B cell (primary cell): Measurements from ENCODE around the gene SAMD5. TPM values are rescaled to one million over a fixed set of nuclear protein-coding genes. Genes with fewer than 3 reads are reported as not detected.

ENCODE experiments used
- ATAC-seq: fragments of 200-7000 bp; cut with Tn5 transposase; one replicate; pipeline ENCODE4 v1.10.0; 2021; ENCODE audit warnings: low read depth, mild to moderate bottlenecking, moderate number of reproducible peaks, moderate library complexity
- CTCF ChIA-PET: fragments of 350-600 bp; sonication (Branson Sonifier 250); formaldehyde crosslinking; loops from one replicate; lab custom pipeline; 2021; ENCODE audit warnings: antibody characterized with exemption, inconsistent platforms; lab: Charles Lee
- POLR2A ChIA-PET: fragments of 350-600 bp; sonication (Branson Sonifier 250); formaldehyde crosslinking; loops from one replicate; lab custom pipeline; 2021; ENCODE audit warnings: antibody characterized with exemption; lab: Charles Lee
- DNase-seq: peaks from one replicate; pipeline ENCODE4 v3.0.0; 2013
- H2AFZ ChIP-seq: 2 replicates; pipeline ENCODE4 v1.6.1; 2012; ENCODE audit warnings: mild to moderate bottlenecking, low read depth, low read length; ENCODE audit not compliant: insufficient read depth, poor library complexity, severe bottlenecking
- H3K27ac ChIP-seq, 2 donors: 1 replicate in 1 of 2; 2 replicates in 1 of 2; pipeline ENCODE4 v1.5.1; 2012 to 2013; ENCODE audit warnings: low read length in 2 of 2, mild to moderate bottlenecking in 2 of 2, moderate library complexity in 1 of 2
- H3K27me3 ChIP-seq, 4 experiments: fragments of 200-600 bp in 1 of 4; sonication (generic) in 1 of 4; replicated peaks in 1 of 4; 1 replicate in 2 of 4; 2 replicates in 2 of 4; pipeline versions ENCODE4 v1.6.1 to v1.7.0; 2013 to 2016; ENCODE audit warnings: low read length in 3 of 4, mild to moderate bottlenecking in 2 of 4, mixed read lengths in 1 of 4, moderate library complexity in 1 of 4; ENCODE audit not compliant: insufficient read depth in 4 of 4, control insufficient read depth in 3 of 4; ENCODE audit errors: control extremely low read depth in 1 of 4
- H3K36me3 ChIP-seq, 2 experiments: replicated peaks in 1 of 2; 1 replicate in 1 of 2; 2 replicates in 1 of 2; pipeline versions ENCODE4 v1.6.1 to v1.7.1; 2013; ENCODE audit warnings: low read length in 1 of 2; ENCODE audit not compliant: insufficient read depth in 2 of 2, control insufficient read depth in 1 of 2; ENCODE audit errors: control extremely low read depth in 1 of 2, extremely low read depth in 1 of 2
- H3K4me1 ChIP-seq, 2 donors: fragments of 200-600 bp in 1 of 2; sonication (generic) in 1 of 2; 1 replicate in 1 of 2; 2 replicates in 1 of 2; pipeline versions ENCODE4 v1.5.1 to v1.6.1; 2013 to 2017; ENCODE audit warnings: low read length in 2 of 2; ENCODE audit not compliant: control insufficient read depth in 2 of 2, insufficient read depth in 2 of 2
- H3K4me2 ChIP-seq: replicated peaks from 2 replicates; pipeline ENCODE3; 2012; ENCODE audit warnings: mild to moderate bottlenecking, low read depth, low read length; ENCODE audit not compliant: poor library complexity, severe bottlenecking
- H3K4me3 ChIP-seq, 5 experiments: fragments of 200-600 bp in 1 of 5; sonication (generic) in 1 of 5; 1 replicate in 3 of 5; 2 replicates in 2 of 5; pipeline versions ENCODE4 v1.5.1 to v1.7.0; 2011 to 2016; ENCODE audit warnings: low read length in 4 of 5, mild to moderate bottlenecking in 4 of 5, low read depth in 2 of 5, control low read depth in 1 of 5, moderate library complexity in 1 of 5; ENCODE audit not compliant: insufficient read depth in 1 of 5; ENCODE audit errors: control extremely low read depth in 1 of 5, extremely low read depth in 1 of 5
- H3K79me2 ChIP-seq: fragments of 200-600 bp; sonication (generic); one replicate; pipeline ENCODE4 v1.6.0; 2016; ENCODE audit warnings: low read length; ENCODE audit not compliant: control insufficient read depth, insufficient read depth
- H3K9ac ChIP-seq: fragments of 200-600 bp; sonication (generic); 2 replicates; pipeline ENCODE4 v1.6.1; 2017; ENCODE audit warnings: mild to moderate bottlenecking, low read length, moderate library complexity
- H3K9me3 ChIP-seq, 3 donors: one replicate each; pipeline versions ENCODE4 v1.6.1 to v1.7.1; 2013; ENCODE audit warnings: low read length in 2 of 3; ENCODE audit not compliant: control insufficient read depth in 2 of 3, insufficient read depth in 1 of 3; ENCODE audit errors: control extremely low read depth in 1 of 3
- H4K20me1 ChIP-seq: 2 replicates; pipeline ENCODE4 v1.6.0; 2012; ENCODE audit warnings: mild to moderate bottlenecking, low read length; ENCODE audit not compliant: insufficient read depth, control insufficient read depth, poor library complexity, severe bottlenecking
- H3K27ac Mint-ChIP-seq: one replicate; pipeline ENCODE4 v1.8.0; 2021; ENCODE audit warnings: mixed read lengths
- H3K27me3 Mint-ChIP-seq: one replicate; pipeline ENCODE4 v1.8.0; 2021; ENCODE audit warnings: mixed read lengths
- H3K4me1 Mint-ChIP-seq: one replicate; pipeline ENCODE4 v1.8.0; 2021; ENCODE audit warnings: mixed read lengths
- H3K4me3 Mint-ChIP-seq: one replicate; pipeline ENCODE4 v1.8.0; 2021; ENCODE audit warnings: mixed read lengths
- H3K9me3 Mint-ChIP-seq: one replicate; pipeline ENCODE4 v1.8.0; 2022; ENCODE audit warnings: mixed read lengths; ENCODE audit not compliant: insufficient read depth
- EZH2 ChIP-seq: IDR thresholded peaks from 2 replicates; pipeline ENCODE4 v1.6.1; 2012; ENCODE audit warnings: borderline replicate concordance, low read depth, mild to moderate bottlenecking, moderate library complexity, low read length; ENCODE audit not compliant: insufficient read depth, poor library complexity, severe bottlenecking
- WGBS: methylation state at CpG from one replicate; pipeline ENCODE4 v1.1.5; 2013; ENCODE audit warnings: missing lambda C conversion rate; ENCODE audit not compliant: insufficient coverage; 5-methylcytosine and 5-hydroxymethylcytosine counted together
- intact Hi-C: fragments of 100-400 bp; cut with micrococcal nuclease; formaldehyde crosslinking; loops from one replicate; pipeline ENCODE4 v1.10.0; 2022
- polyA plus RNA-seq: library from polyadenylated mRNA; depleted of rRNA; stranded (reverse); fragments of >200 nt; gene quantifications from 2 replicates; pipeline ENCODE4 v1.2.3, GENCODE V29; 2012
- total RNA-seq, 2 donors: library from RNA; stranded (reverse); fragments of 120-200 nt in 1 of 2; gene quantifications; 1 replicate in 1 of 2; 2 replicates in 1 of 2; pipeline versions ENCODE4 v1.2.3 to v1.2.4, GENCODE V29; 2013 to 2022
- TF ChIP-seq, protein P1 (sequence below): fragments of 200-600 bp; IDR thresholded peaks from one replicate; pipeline ENCODE4 v1.8.0; 2022; ENCODE audit warnings: antibody characterized with exemption, mild to moderate bottlenecking

The SAMD5 gene
- total and polyA plus RNA-seq, 2 donors (not counting 1 experiment from before 2014, with no cell fraction given): not detected

GRCh38 chr6:147614501-147614900 lies 106.0 kb downstream of the SAMD5 start:
- Histone ChIP-seq H3K36me3 (no peaks in the 10 kb centered on the region), H3K4me2 (no peak overlapping the region), H3K9me3 (peaks cover 0 to 2% (median 0%) of the 10 kb centered on the region in 3 donors), H3K4me1 (no peaks in the 10 kb centered on the region), H3K27me3 (no peaks in the 10 kb centered on the region), H4K20me1 (no peaks in the 10 kb centered on the region), H3K27ac (no peak overlapping the region), H2AFZ (no peak overlapping the region), H3K9ac (no peak overlapping the region), H3K4me3 (no peak overlapping the region), H3K79me2 (no peaks in the 10 kb centered on the region)
- Mint-ChIP-seq H3K4me3 (no peak overlapping the region), H3K9me3 (peaks cover 2% of the 10 kb centered on the region), H3K27me3 (no peaks in the 10 kb centered on the region), H3K27ac (no peak overlapping the region), H3K4me1 (no peaks in the 10 kb centered on the region)
- no peak for TF ChIP-seq EZH2
- WGBS: no CpG with 5 or more reads among the region's 4 CpGs
- ChIA-PET POLR2A (no interaction called here), CTCF (no interaction called here)
- no peak for ATAC-seq
- no peak for DNase-seq
- intact Hi-C loops: no loop called here

DNA sequence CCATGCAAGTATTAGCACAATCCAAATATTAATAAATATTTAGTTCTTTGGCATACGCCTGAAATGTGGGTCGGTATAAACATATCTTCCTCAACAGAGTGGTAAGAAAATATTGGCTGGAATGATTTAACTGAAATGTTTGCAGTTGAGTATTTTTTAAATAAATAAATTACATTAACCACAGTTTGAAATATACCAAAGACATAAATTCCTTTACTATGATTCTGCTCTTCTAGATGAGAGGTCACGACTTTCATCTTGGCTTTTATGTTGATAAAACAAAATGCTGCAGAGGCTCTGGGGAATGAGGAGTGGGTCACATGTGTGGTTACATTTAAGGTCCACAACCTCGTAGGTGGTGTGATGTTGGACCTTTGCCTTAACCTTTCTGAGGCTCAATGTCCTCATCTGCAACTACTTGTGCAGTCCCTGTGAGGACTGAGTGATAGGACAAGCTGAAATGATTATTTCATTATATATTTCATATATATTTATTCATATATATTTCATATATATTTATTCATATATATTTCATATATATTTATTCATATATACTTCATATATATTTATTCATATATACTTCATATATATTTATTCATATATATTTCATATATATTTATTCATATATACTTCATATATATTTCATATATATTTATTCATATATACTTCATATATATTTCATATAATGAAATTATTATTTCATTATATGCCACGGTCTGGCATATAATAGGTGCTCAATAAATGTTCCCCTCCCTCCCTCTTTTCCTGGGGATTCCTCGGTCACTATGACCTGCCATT lies 107.4 kb downstream of the SAMD5 start:
- intact Hi-C loops: no loop called here
- H3K9ac ChIP-seq: no peak overlapping the region
- H3K4me3 ChIP-seq: no peak overlapping the region
- Mint-ChIP-seq H3K9me3 (no peaks in the 10 kb centered on the region), H3K4me1 (no peaks in the 10 kb centered on the region), H3K27ac (no peak overlapping the region), H3K27me3 (no peaks in the 10 kb centered on the region), H3K4me3 (no peak overlapping the region)
- no peak overlapping the region for H3K27ac ChIP-seq
- no peak overlapping the region for H3K4me2 ChIP-seq
- no peaks in the 10 kb centered on the region for H3K4me1 ChIP-seq
- ChIA-PET POLR2A (no interaction called here), CTCF (no interaction called here)
- H3K36me3 ChIP-seq: no peaks in the 10 kb centered on the region
- DNase-seq (no peak), ATAC-seq (no peak)
- no peaks in the 10 kb centered on the region for H3K27me3 ChIP-seq
- no peak for TF ChIP-seq EZH2
- TF ChIP-seq, protein P1, sequence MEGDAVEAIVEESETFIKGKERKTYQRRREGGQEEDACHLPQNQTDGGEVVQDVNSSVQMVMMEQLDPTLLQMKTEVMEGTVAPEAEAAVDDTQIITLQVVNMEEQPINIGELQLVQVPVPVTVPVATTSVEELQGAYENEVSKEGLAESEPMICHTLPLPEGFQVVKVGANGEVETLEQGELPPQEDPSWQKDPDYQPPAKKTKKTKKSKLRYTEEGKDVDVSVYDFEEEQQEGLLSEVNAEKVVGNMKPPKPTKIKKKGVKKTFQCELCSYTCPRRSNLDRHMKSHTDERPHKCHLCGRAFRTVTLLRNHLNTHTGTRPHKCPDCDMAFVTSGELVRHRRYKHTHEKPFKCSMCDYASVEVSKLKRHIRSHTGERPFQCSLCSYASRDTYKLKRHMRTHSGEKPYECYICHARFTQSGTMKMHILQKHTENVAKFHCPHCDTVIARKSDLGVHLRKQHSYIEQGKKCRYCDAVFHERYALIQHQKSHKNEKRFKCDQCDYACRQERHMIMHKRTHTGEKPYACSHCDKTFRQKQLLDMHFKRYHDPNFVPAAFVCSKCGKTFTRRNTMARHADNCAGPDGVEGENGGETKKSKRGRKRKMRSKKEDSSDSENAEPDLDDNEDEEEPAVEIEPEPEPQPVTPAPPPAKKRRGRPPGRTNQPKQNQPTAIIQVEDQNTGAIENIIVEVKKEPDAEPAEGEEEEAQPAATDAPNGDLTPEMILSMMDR: no peak
- WGBS: no CpG with 5 or more reads among the region's 6 CpGs
- no peak overlapping the region for H2AFZ ChIP-seq
- no peaks in the 10 kb centered on the region for H3K79me2 ChIP-seq
- H4K20me1 ChIP-seq: no peaks in the 10 kb centered on the region
- H3K9me3 ChIP-seq: peaks cover 0 to 4% (median 0%) of the 10 kb centered on the region in 3 donors
